ENCODE measurements around the gene ANAPC15.
"Not testable (repeated sequence)": the region's sequence is repeated elsewhere in the genome, so short reads cannot be mapped to it uniquely, and the experiment has no call there.

Gene ANAPC15

DNA sequence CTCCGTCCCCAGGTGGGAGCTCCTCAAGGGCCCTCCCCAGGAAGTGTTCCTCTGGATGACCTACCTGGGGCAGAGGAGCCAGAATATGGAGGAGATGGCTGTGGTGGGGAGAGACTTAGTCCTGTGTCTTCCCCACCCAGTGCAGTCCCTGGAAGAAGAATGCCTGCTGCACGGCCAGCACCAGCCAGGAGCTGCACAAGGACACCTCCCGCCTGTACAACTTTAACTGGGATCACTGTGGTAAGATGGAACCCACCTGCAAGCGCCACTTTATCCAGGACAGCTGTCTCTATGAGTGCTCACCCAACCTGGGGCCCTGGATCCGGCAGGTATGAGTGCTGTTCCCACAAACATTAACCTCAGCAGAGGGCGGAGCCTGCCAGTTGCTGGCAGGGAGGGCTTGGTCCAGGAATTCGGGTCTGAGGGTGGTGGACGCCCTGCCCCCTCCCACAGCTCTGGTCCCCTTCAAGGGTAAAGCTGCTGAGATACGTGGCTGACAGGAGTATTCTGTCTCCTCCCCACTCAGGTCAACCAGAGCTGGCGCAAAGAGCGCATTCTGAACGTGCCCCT is 26.4 kb upstream of the ANAPC15 start:
- no peaks in the 10 kb centered on the region for H3K36me3 ChIP-seq (ENCODE audit: control insufficient read depth, low read length)
- H3K27ac ChIP-seq (ENCODE audit: low read depth, low read length): no peak overlapping the region

DNA sequence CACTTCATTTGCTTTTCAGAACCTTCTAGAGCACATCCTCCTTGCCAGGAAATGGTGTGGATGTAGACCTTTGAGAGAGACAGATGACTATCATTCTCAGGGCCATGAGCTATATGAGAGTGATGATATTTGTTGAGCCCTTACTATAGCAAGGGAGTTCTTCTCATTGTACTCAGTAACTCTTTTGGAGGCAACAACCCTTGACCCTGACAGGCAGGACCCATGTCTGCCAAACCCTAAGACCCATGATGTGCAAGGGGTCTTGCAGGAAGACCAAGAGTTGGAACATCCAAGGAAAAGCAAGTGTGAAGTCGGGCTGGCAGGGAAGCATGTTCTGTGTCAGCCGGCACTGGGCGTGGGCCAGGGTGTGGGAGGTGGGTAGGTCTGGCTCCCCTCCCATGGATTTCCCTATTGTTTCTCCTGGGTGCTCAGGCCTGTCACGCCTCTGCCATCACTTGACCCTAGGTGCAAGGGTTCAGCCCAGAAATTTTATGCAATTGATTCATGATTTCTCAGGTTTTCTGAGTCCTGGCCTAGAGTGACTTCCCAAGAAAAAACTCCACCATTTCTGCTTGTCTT is 24.3 kb upstream of the ANAPC15 start:
- TF ChIP-seq EZH2phosphoT487 (IDR thresholded peaks at IDR 0.05; ENCODE audit: borderline replicate concordance, low read length): no peak
- TF ChIP-seq CTCF (IDR thresholded peaks at IDR 0.05; ENCODE audit: low read depth, low read length, poor library complexity, severe bottlenecking): no peak
- no peak overlapping the region for H3K4me2 ChIP-seq (ENCODE audit: low read length)
- H3K9me3 ChIP-seq (ENCODE audit: control insufficient read depth, insufficient read depth, low read length): no peaks in the 10 kb centered on the region
- H3K27me3 ChIP-seq (ENCODE audit: control insufficient read depth, low read length): peaks cover 18% of the 10 kb centered on the region
- H3K4me3 ChIP-seq (ENCODE audit: low read length): no peak overlapping the region
- no peaks in the 10 kb centered on the region for H3K9me2 ChIP-seq (replicated peaks; ENCODE audit: control insufficient read depth, low read length)
- H3F3A ChIP-seq (ENCODE audit: control insufficient read depth, insufficient read depth): no peaks in the 10 kb centered on the region
- no peaks in the 10 kb centered on the region for H3K36me3 ChIP-seq (ENCODE audit: control insufficient read depth, low read length)
- H3K27ac ChIP-seq (ENCODE audit: low read depth, low read length): no peak overlapping the region
- no peaks in the 10 kb centered on the region for H3K4me1 ChIP-seq (ENCODE audit: control insufficient read depth, low read length)
- H4K20me1 ChIP-seq (ENCODE audit: control insufficient read depth, insufficient read depth, low read depth, low read length): no peaks in the 10 kb centered on the region
- no peaks in the 10 kb centered on the region for H3K79me2 ChIP-seq (ENCODE audit: control insufficient read depth, low read length)

More for the DNA sequence above, 26.4 kb upstream of the ANAPC15 start:
- no peaks in the 10 kb centered on the region for H4K20me1 ChIP-seq (ENCODE audit: control insufficient read depth, insufficient read depth, low read depth, low read length)
- H3K9me3 ChIP-seq (ENCODE audit: control insufficient read depth, insufficient read depth, low read length): no peaks in the 10 kb centered on the region
- peaks cover 14% of the 10 kb centered on the region for H3K27me3 ChIP-seq (ENCODE audit: control insufficient read depth, low read length)
- no peaks in the 10 kb centered on the region for H3K79me2 ChIP-seq (ENCODE audit: control insufficient read depth, low read length)
- TF ChIP-seq CTCF (IDR thresholded peaks at IDR 0.05; ENCODE audit: low read depth, low read length, poor library complexity, severe bottlenecking) (no peak), EZH2phosphoT487 (IDR thresholded peaks at IDR 0.05; ENCODE audit: borderline replicate concordance, low read length) (no peak)
- H3K9me2 ChIP-seq (replicated peaks; ENCODE audit: control insufficient read depth, low read length): no peaks in the 10 kb centered on the region
- no peak overlapping the region for H3K4me3 ChIP-seq (ENCODE audit: low read length)
- H3K4me2 ChIP-seq (ENCODE audit: low read length): no peak overlapping the region
- H3K4me1 ChIP-seq (ENCODE audit: control insufficient read depth, low read length): 0 out of 2 replicates have a peak, but pooled peaks cover 2% of the 10 kb centered on the region
- no peaks in the 10 kb centered on the region for H3F3A ChIP-seq (ENCODE audit: control insufficient read depth, insufficient read depth)

GRCh38 chr11:72135891-72136683 is 23.6 kb upstream of the ANAPC15 start:
- Histone ChIP-seq H3K4me2 (ENCODE audit: low read length) (no peak overlapping the region), H4K20me1 (ENCODE audit: control insufficient read depth, insufficient read depth, low read depth, low read length) (no peaks in the 10 kb centered on the region)
- TF ChIP-seq CTCF (IDR thresholded peaks at IDR 0.05; ENCODE audit: low read depth, low read length, poor library complexity, severe bottlenecking): no peak
- no peak for TF ChIP-seq EZH2phosphoT487 (IDR thresholded peaks at IDR 0.05; ENCODE audit: borderline replicate concordance, low read length)

DNA sequence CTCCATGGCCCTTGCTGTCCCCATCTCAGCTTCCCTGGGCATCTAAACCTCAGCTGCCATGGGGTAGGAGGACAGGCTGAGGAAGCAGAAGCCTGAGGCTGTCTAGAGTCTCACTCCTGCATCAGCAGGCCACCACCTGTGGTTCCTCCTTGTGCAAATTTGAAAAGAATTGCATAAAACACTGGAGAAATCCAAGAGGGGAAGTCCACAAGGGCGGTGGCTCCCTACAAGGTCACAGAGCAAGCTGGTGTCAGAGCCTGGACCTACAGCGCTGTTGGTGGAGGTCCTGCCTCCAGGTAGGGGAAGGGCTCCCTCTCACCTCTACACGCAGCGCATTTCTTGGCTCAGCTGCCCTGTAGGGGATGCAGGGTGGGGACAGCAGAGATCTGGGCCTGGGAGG is 23.0 kb upstream of the ANAPC15 start, which contains the start of gene FOLR3:
Gene FOLR3, plus strand, starts transcription at position 253 of the 400 bp plus-strand sequence. CDS start 228 bp downstream, outside the sequence.
- H3K27ac ChIP-seq (ENCODE audit: low read depth, low read length); H3K79me2 ChIP-seq (ENCODE audit: control insufficient read depth, low read length); H4K20me1 ChIP-seq (ENCODE audit: control insufficient read depth, insufficient read depth, low read depth, low read length); H3K4me3 ChIP-seq (ENCODE audit: low read length); H3K9me3 ChIP-seq (ENCODE audit: control insufficient read depth, insufficient read depth, low read length); H3K4me2 ChIP-seq (ENCODE audit: low read length); H3K27me3 ChIP-seq (ENCODE audit: control insufficient read depth, low read length); H3K36me3 ChIP-seq (ENCODE audit: control insufficient read depth, low read length); H3K4me1 ChIP-seq (ENCODE audit: control insufficient read depth, low read length); H3K9me2 ChIP-seq (replicated peaks; ENCODE audit: control insufficient read depth, low read length); H3F3A ChIP-seq (ENCODE audit: control insufficient read depth, insufficient read depth): not testable (repeated sequence)

More at GRCh38 chr11:72135891-72136683, 23.6 kb upstream of the ANAPC15 start:
- Histone ChIP-seq H3K4me3 (ENCODE audit: low read length) (no peak overlapping the region), H3K4me1 (ENCODE audit: control insufficient read depth, low read length) (no peaks in the 10 kb centered on the region), H3K9me3 (ENCODE audit: control insufficient read depth, insufficient read depth, low read length) (no peaks in the 10 kb centered on the region), H3K9me2 (replicated peaks; ENCODE audit: control insufficient read depth, low read length) (no peaks in the 10 kb centered on the region), H3F3A (ENCODE audit: control insufficient read depth, insufficient read depth) (no peaks in the 10 kb centered on the region), H3K36me3 (ENCODE audit: control insufficient read depth, low read length) (no peaks in the 10 kb centered on the region), H3K27ac (ENCODE audit: low read depth, low read length) (no peak overlapping the region), H3K79me2 (ENCODE audit: control insufficient read depth, low read length) (no peaks in the 10 kb centered on the region), H3K27me3 (ENCODE audit: control insufficient read depth, low read length) (peaks cover 11% of the 10 kb centered on the region)

Data from DOHH2 (cell line).